HUES6 (cell line): ENCODE results near the gene TNS4.

Source experiments
- H3K27ac ChIP-seq: 2 replicates; pipeline ENCODE4 v1.7.0; 2013; ENCODE audit warnings: low read depth, mild to moderate bottlenecking, low read length, inconsistent platforms
- H3K27me3 ChIP-seq: 2 replicates; pipeline ENCODE4 v1.6.1; 2013; ENCODE audit warnings: low read length; ENCODE audit not compliant: control insufficient read depth, insufficient read depth
- H3K36me3 ChIP-seq: 2 replicates; pipeline ENCODE4 v1.6.1; 2013; ENCODE audit warnings: low read length; ENCODE audit not compliant: control insufficient read depth, insufficient read depth
- H3K4me1 ChIP-seq: 2 replicates; pipeline ENCODE4 v1.6.1; 2013; ENCODE audit warnings: low read length; ENCODE audit not compliant: control insufficient read depth, insufficient read depth
- H3K4me3 ChIP-seq: 2 replicates; pipeline ENCODE4 v1.5.1; 2013; ENCODE audit warnings: low read depth, low read length
- H3K9ac ChIP-seq: one replicate; pipeline ENCODE4 v1.6.1; 2013; ENCODE audit warnings: mild to moderate bottlenecking, low read length
- H3K9me3 ChIP-seq: 2 replicates; pipeline ENCODE4 v1.6.1; 2013; ENCODE audit warnings: low read depth, low read length; ENCODE audit not compliant: control insufficient read depth, insufficient read depth

TNS4 gene

DNA sequence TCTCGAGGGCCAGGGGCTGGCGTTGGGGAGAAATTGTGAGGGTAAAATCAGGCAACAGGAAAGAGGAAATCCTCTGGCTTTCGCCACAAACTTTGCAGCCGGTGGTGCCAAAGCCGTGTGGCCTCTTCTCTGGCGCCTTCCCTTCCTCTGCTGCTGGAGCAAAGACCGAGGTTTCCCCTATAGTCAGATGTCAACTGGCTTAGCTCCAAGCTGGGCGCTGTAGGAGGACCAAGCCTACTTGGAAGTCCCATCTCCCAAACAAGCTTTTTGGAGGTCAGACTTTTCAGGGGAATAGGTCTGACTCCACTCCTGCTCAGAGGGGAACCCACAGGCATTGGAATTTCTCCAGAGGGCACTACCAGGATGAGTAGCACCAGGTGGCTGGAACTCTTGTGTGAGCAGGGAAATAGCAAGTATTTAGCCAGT, 53.2 kb downstream of the TNS4 start:
- Histone ChIP-seq H3K4me3 (no peak overlapping the region), H3K9ac (no peak overlapping the region), H3K27ac (no peak overlapping the region)

DNA sequence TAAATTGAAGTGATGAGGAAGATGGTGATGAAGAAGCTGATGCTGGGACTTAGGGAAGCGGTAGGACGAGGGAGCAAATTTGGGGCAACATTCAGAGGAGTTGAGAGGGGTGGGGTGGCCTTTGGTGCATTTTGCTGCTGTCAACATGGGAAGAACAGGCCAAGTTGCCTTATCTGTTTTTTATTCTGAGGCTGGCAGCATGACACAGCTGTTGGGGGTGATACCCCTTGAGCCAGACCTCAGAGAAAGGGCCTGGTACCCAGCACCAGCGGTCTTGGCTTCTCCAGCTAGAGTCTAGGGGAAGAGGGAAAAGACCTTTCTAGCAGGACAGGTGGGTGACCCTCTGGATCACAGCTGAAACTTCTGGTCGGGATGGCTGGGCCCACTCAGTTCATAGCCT, 53.6 kb downstream of the TNS4 start:
- no peak overlapping the region for H3K4me3 ChIP-seq
- H3K4me1 ChIP-seq = peaks cover 43% of the 10 kb centered on the region
- no peak overlapping the region for H3K9ac ChIP-seq
- peaks cover 8% of the 10 kb centered on the region for H3K36me3 ChIP-seq
- H3K27ac ChIP-seq = no peak overlapping the region
- no peaks in the 10 kb centered on the region for H3K9me3 ChIP-seq
- no peaks in the 10 kb centered on the region for H3K27me3 ChIP-seq

More for the DNA sequence above, 53.2 kb downstream of the TNS4 start:
- no peaks in the 10 kb centered on the region for H3K9me3 ChIP-seq
- peaks cover 42% of the 10 kb centered on the region for H3K4me1 ChIP-seq
- H3K36me3 ChIP-seq = peaks cover 12% of the 10 kb centered on the region
- no peaks in the 10 kb centered on the region for H3K27me3 ChIP-seq

- peaks cover 47% of the 10 kb centered on the region for H3K4me1 ChIP-seq
- no peak overlapping the region for H3K9ac ChIP-seq
- H3K27ac ChIP-seq = no peak overlapping the region
- 0 out of 2 replicates have a peak, but pooled peaks cover 4% of the 10 kb centered on the region for H3K36me3 ChIP-seq
- no peak overlapping the region for H3K4me3 ChIP-seq
- H3K9me3 ChIP-seq = no peaks in the 10 kb centered on the region
- no peaks in the 10 kb centered on the region for H3K27me3 ChIP-seq
These were observed 54.2 kb downstream of the TNS4 start for GRCh38 chr17:40447148-40447644.

GRCh38 chr17:40445751-40446468, 55.5 kb downstream of the TNS4 start:
- peaks cover 47% of the 10 kb centered on the region for H3K4me1 ChIP-seq
- no peak overlapping the region for H3K27ac ChIP-seq
- H3K4me3 ChIP-seq = peak overlapping the region; percentile 75
- H3K9me3 ChIP-seq = no peaks in the 10 kb centered on the region
- no peaks in the 10 kb centered on the region for H3K27me3 ChIP-seq
- H3K9ac ChIP-seq = no peak overlapping the region
- H3K36me3 ChIP-seq = 0 out of 2 replicates have a peak, but pooled peaks cover 4% of the 10 kb centered on the region

GRCh38 chr17:40443988-40444899, 57.2 kb downstream of the TNS4 start:
- Histone ChIP-seq H3K4me3 (peak overlapping the region; percentile 75), H3K4me1 (peaks cover 44% of the 10 kb centered on the region), H3K36me3 (0 out of 2 replicates have a peak, but pooled peaks cover 4% of the 10 kb centered on the region), H3K27ac (no peak overlapping the region), H3K9me3 (no peaks in the 10 kb centered on the region), H3K27me3 (no peaks in the 10 kb centered on the region), H3K9ac (peak overlapping the region; percentile 59)

GRCh38 chr17:40443196-40443987, 58.0 kb downstream of the TNS4 start, which contains the start of gene IGFBP4:
Gene IGFBP4 (plus strand): TSS chr17:40443450. CDS start chr17:40443736, 286 bp downstream.
- Histone ChIP-seq H3K9ac (peak within 1 kb of the TSS; percentile 64), H3K36me3 (no peaks in the 10 kb centered on the region), H3K27ac (peak within 1 kb of the TSS; percentile 79; the same call in 1 of the 2 replicates), H3K27me3 (no peaks in the 10 kb centered on the region), H3K9me3 (no peaks in the 10 kb centered on the region), H3K4me3 (peak within 1 kb of the TSS; percentile 75), H3K4me1 (peaks cover 36% of the 10 kb centered on the region)

DNA sequence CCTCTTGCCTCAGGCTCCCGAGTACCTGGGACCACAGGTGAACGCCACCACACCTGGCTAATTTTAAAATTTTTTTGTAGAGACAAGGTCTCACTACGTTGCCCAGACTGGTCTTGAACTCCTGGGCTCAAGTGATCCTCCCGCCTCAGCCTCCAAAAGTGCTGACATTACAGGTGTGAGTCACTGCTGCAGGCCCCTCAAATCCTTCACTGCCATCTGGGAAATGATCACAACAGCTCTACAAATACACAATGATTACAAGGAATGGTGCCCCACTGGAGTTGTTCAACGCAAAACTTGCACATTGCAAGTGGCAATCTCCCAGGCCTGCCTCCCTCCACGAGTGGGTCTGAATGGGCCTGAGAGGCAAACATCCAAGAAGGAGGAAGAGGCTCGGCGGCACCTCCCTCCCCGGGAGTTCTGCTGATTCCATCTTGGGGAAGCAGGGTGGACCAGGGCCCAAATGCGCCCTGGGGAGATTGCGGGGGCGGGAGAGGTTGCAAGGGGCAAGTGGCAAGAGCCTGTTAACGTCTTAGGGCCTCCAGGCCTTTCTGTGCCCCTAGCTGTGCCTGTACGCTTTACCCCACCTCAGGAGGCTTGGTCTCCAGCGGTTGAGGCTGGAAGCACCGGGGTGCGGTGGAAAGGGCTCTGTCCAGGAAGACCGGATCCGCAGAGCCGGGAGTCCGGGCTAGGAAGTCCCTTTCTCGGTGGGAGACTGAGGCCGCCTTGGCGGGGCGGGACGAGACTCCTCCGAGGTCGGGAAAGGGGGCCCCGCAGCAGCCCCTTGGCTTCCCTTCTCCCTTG, 58.8 kb downstream of the TNS4 start:
- Histone ChIP-seq H3K36me3 (no peaks in the 10 kb centered on the region), H3K9me3 (no peaks in the 10 kb centered on the region), H3K27ac (peak overlapping the region; percentile 79; the same call in 1 of the 2 replicates), H3K9ac (peak overlapping the region; percentile 64), H3K4me1 (peaks cover 36% of the 10 kb centered on the region), H3K27me3 (no peaks in the 10 kb centered on the region), H3K4me3 (peak overlapping the region; percentile 75)

GRCh38 chr17:40440166-40440565, 61.3 kb downstream of the TNS4 start:
- Histone ChIP-seq H3K9me3 (no peaks in the 10 kb centered on the region), H3K36me3 (no peaks in the 10 kb centered on the region), H3K4me3 (no peak overlapping the region), H3K27me3 (no peaks in the 10 kb centered on the region), H3K27ac (no peak overlapping the region), H3K4me1 (peaks cover 19% of the 10 kb centered on the region), H3K9ac (no peak overlapping the region)

GRCh38 chr17:40437095-40437732, 64.2 kb downstream of the TNS4 start:
- Histone ChIP-seq H3K4me1 (peaks cover 5% of the 10 kb centered on the region), H3K9me3 (no peaks in the 10 kb centered on the region), H3K27me3 (no peaks in the 10 kb centered on the region), H3K36me3 (no peaks in the 10 kb centered on the region), H3K4me3 (no peak overlapping the region), H3K9ac (no peak overlapping the region), H3K27ac (no peak overlapping the region)
